OCI-LY7 (cell line): ENCODE results near the gene NDUFS8.

ENCODE experiments used
- EZH2phosphoT487 ChIP-seq: fragments of 200-600 bp; sonication (generic); IDR thresholded peaks from 2 replicates; pipeline ENCODE4 v1.6.1; 2018; ENCODE audit warnings: low read depth, borderline replicate concordance, mild to moderate bottlenecking, mixed run types, antibody characterized with exemption, low read length, moderate library complexity, mixed read lengths
- TF ChIP-seq, protein P1 (sequence below): fragments of 200-600 bp; sonication (generic); conservative IDR thresholded peaks from 2 replicates; pipeline ENCODE4 v1.5.1; 2014; ENCODE audit warnings: mild to moderate bottlenecking, antibody characterized with exemption, low read length, moderate library complexity, mixed read lengths

DNA sequence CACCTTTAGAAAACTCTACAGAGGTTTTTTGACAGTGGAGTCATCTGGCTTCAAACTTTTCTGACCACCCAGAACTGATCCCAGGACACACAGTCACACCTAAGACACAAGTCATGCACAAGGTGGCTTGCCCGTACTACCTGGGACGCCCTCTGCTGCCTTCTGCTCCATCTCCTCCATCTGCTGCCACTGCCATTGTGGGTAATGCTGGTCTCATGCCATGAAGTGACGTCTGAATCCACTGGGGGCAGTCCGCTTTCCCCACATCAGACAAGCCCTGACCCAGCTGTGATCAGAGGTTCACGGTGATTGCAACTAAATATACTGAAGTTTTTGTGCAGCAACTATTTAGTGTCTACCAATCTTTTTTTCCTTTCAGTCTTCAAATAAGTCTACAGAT, 5.4 kb upstream of the NDUFS8 start:
- TF ChIP-seq, protein P1, sequence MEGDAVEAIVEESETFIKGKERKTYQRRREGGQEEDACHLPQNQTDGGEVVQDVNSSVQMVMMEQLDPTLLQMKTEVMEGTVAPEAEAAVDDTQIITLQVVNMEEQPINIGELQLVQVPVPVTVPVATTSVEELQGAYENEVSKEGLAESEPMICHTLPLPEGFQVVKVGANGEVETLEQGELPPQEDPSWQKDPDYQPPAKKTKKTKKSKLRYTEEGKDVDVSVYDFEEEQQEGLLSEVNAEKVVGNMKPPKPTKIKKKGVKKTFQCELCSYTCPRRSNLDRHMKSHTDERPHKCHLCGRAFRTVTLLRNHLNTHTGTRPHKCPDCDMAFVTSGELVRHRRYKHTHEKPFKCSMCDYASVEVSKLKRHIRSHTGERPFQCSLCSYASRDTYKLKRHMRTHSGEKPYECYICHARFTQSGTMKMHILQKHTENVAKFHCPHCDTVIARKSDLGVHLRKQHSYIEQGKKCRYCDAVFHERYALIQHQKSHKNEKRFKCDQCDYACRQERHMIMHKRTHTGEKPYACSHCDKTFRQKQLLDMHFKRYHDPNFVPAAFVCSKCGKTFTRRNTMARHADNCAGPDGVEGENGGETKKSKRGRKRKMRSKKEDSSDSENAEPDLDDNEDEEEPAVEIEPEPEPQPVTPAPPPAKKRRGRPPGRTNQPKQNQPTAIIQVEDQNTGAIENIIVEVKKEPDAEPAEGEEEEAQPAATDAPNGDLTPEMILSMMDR: peak; percentile 73
- TF ChIP-seq EZH2phosphoT487: no peak
